ENCODE measurements around the gene EPS15.

EPS15 gene

DNA sequence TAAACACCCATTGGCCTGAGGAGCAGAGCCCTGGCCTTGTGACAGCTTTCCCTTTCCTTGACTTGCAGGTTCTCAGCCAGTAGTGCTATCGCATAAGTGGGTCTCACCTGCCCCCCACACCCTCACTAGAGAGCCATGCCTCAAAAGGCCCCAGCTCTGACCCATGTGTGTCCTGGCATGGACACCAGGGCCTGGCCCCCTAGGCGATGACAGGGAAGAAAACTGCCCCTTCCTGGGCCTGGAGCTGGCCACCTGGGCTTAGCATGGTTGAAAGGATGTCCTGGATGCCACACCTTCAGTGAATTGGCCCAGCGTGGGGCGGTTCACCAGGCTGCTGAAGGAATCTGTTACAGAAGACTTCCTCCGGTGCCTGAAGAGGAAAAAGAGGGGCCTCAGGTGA lies 207.2 kb downstream of the EPS15 start:
- no peak for DNase-seq

- no peak for DNase-seq
Measured at GRCh38 chr1:51310871-51311613, 208.0 kb downstream of the EPS15 start.

DNA sequence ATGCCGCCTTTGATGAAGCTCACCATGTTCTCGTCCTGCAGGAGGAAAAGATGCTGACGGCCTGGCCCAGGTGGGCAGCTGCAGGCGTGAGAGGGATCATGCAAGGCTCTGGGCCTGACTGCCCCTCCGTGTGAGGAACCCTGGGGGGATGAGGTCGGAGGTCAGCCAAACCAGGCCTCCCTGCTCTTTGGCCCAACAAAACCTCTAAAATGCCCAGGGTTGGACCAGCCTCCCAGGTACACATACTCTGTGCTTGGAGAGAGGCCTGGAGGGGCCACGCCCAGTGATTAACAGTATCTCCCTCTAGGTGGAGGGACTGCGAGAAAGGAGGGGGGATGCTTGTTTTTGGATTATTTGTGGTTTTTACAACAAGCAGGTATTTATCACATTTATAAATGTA lies 209.8 kb downstream of the EPS15 start:
- no peak for DNase-seq

- DNase-seq: no peak
Measured at GRCh38 chr1:51308636-51309035, 210.4 kb downstream of the EPS15 start.

- no peak for DNase-seq
Measured at GRCh38 chr1:51306950-51307349, 212.1 kb downstream of the EPS15 start.

GRCh38 chr1:51305371-51305823 lies 213.7 kb downstream of the EPS15 start:
- DNase-seq: no peak

- no peak for DNase-seq
Measured at GRCh38 chr1:51304360-51304759, 214.7 kb downstream of the EPS15 start.

Data from NCI-H748 treated with DMSO at 0.1 percent for 48 hours (cell line).